NCI-H524 (cell line): Measurements from ENCODE around the gene ZBTB7C.

Experiments
- DNase-seq, 2 experiments: peaks; one replicate each; lab custom pipeline; 2025; lab: John Stamatoyannopoulos, UW

The ZBTB7C gene

GRCh38 chr18:48191494-48191893, 217.7 kb downstream of the ZBTB7C start:
- DNase-seq = peak in 1 of 2 experiments; percentile 5

GRCh38 chr18:48190994-48191393, 218.2 kb downstream of the ZBTB7C start:
- no peak for DNase-seq

GRCh38 chr18:48188609-48189008, 220.6 kb downstream of the ZBTB7C start:
- DNase-seq = no peak

- peak in 1 of 2 experiments; percentile 24 for DNase-seq
Observed at GRCh38 chr18:48186861-48187260, 222.3 kb downstream of the ZBTB7C start.

GRCh38 chr18:48186131-48186766, 222.9 kb downstream of the ZBTB7C start:
- peak; percentile 58 to 82 for DNase-seq

GRCh38 chr18:48184118-48184517, 225.1 kb downstream of the ZBTB7C start:
- no peak for DNase-seq

- no peak for DNase-seq
Observed at GRCh38 chr18:48183613-48184012, 225.6 kb downstream of the ZBTB7C start.

- no peak for DNase-seq
Observed at GRCh38 chr18:48182779-48183178, 226.4 kb downstream of the ZBTB7C start.

GRCh38 chr18:48181857-48182256, 227.3 kb downstream of the ZBTB7C start:
- DNase-seq = peak in 1 of 2 experiments; percentile 25

GRCh38 chr18:48181087-48181823, 227.9 kb downstream of the ZBTB7C start:
- DNase-seq = no peak

GRCh38 chr18:48179666-48180065, 229.5 kb downstream of the ZBTB7C start:
- DNase-seq = no peak

GRCh38 chr18:48179001-48179400, 230.2 kb downstream of the ZBTB7C start:
- no peak for DNase-seq

GRCh38 chr18:48176909-48177308, 232.3 kb downstream of the ZBTB7C start:
- DNase-seq = no peak

- DNase-seq = no peak
Observed at GRCh38 chr18:48173557-48173956, 235.6 kb downstream of the ZBTB7C start.

GRCh38 chr18:48172226-48173006, 236.8 kb downstream of the ZBTB7C start:
- DNase-seq = no peak

GRCh38 chr18:48171490-48172188, 237.5 kb downstream of the ZBTB7C start:
- no peak for DNase-seq

- DNase-seq = no peak
Observed at GRCh38 chr18:48170651-48171050, 238.5 kb downstream of the ZBTB7C start.

GRCh38 chr18:48168861-48169260, 240.3 kb downstream of the ZBTB7C start:
- DNase-seq = no peak

- no peak for DNase-seq
Observed at GRCh38 chr18:48167897-48168253, 241.3 kb downstream of the ZBTB7C start.

- DNase-seq = no peak
Observed at GRCh38 chr18:48166336-48166875, 242.8 kb downstream of the ZBTB7C start.

GRCh38 chr18:48165111-48165866, 243.9 kb downstream of the ZBTB7C start:
- DNase-seq = peak in 1 of 2 experiments; percentile 42
